HepG2 (cell line): Measurements from ENCODE around the gene LDB2. TPM values are rescaled to one million over a fixed set of nuclear protein-coding genes. Genes with fewer than 3 reads are reported as not detected.
A peak's percentile ranks its signal among the peaks of the same experiment; 100 is the strongest.

Experiments
- ARID5B ChIP-seq: IDR thresholded peaks from 2 replicates; pipeline ENCODE4 v1.4.0; 2020; ENCODE audit warnings: mild to moderate bottlenecking, missing genetic modification reagents
- CEBPG ChIP-seq: IDR thresholded peaks from 2 replicates; pipeline ENCODE4 v1.6.1; 2016
- FOXJ3 ChIP-seq: sonication (generic); formaldehyde crosslinking; IDR thresholded peaks from 2 replicates; pipeline ENCODE4 v1.4.0; 2020; ENCODE audit warnings: missing genetic modification reagents, mild to moderate bottlenecking, borderline replicate concordance
- NFAT5 ChIP-seq: sonication (generic); formaldehyde crosslinking; IDR thresholded peaks from 2 replicates; pipeline ENCODE4 v1.4.0; 2020; ENCODE audit warnings: missing genetic modification reagents
- POGZ ChIP-seq: sonication (generic); formaldehyde crosslinking; IDR thresholded peaks from 2 replicates; pipeline ENCODE4 v1.4.0; 2020; ENCODE audit warnings: mild to moderate bottlenecking, missing genetic modification reagents
- ZBTB40 ChIP-seq, 2 experiments: fragments of 450-650 bp in 1 of 2; sonication (generic) in 1 of 2; formaldehyde crosslinking in 1 of 2; IDR thresholded peaks; 2 replicates each; pipeline versions ENCODE4 v1.6.1 to v1.8.0; 2016 to 2022; ENCODE audit warnings: antibody characterized with exemption in 1 of 2, mild to moderate bottlenecking in 1 of 2, missing genetic modification reagents in 1 of 2
- ZKSCAN8 ChIP-seq: IDR thresholded peaks from 2 replicates; pipeline ENCODE4 v1.6.1; 2016; ENCODE audit warnings: borderline replicate concordance, missing genetic modification reagents, missing compliant biosample characterization
- polyA plus RNA-seq, 8 experiments: library from polyadenylated mRNA; depleted of rRNA in 3 of 8; stranded (reverse) in 7 of 8; unstranded in 1 of 8; fragments of >200 nt; fragmentation: Illumina TruSeq in 4 of 8; extraction: Trizol in 4 of 8; gene quantifications; 2 replicates each; pipeline versions ENCODE4 v1.2.1 to v1.2.3, GENCODE V29; 2011 to 2016; ENCODE audit warnings: low read depth in 4 of 8, missing spikeins in 1 of 8, mixed read lengths in 1 of 8; ENCODE audit not compliant: insufficient read depth in 1 of 8
- total RNA-seq, 5 experiments: library from RNA; depleted of rRNA; stranded (reverse); fragments of >200 nt; fragmentation: Illumina TruSeq; extraction: Trizol; gene quantifications; 2 replicates each; pipeline ENCODE4 v1.2.3, GENCODE V29; 2016; ENCODE audit warnings: low read depth in 1 of 5
- TF ChIP-seq, protein P1 (sequence below): sonication (generic); formaldehyde crosslinking; IDR thresholded peaks from 2 replicates; pipeline ENCODE4 v1.5.0; 2020; ENCODE audit warnings: missing genetic modification reagents, mild to moderate bottlenecking, borderline replicate concordance

The LDB2 gene
- total and polyA plus RNA-seq, 2 of the 13 experiments (the other 11 are each of a cell fraction or from before 2014, with no cell fraction given): not detected

- TF ChIP-seq ZBTB40 (IDR thresholded peaks at IDR 0.05): no peak
- TF ChIP-seq ZBTB40 (CRISPR knock-in tag; IDR thresholded peaks at IDR 0.05): no peak
- 0 out of 2 replicates have a peak, but pooled peaks have one; percentile 19 for TF ChIP-seq POGZ
- 0 out of 2 replicates have a peak, but pooled peaks have one; percentile 39 for TF ChIP-seq FOXJ3 (CRISPR knock-in tag)
- peak; percentile 29; the same call in 1 of the 2 replicates for TF ChIP-seq ARID5B
- no peak for TF ChIP-seq NFAT5 (CRISPR knock-in tag)
- TF ChIP-seq, protein P1, sequence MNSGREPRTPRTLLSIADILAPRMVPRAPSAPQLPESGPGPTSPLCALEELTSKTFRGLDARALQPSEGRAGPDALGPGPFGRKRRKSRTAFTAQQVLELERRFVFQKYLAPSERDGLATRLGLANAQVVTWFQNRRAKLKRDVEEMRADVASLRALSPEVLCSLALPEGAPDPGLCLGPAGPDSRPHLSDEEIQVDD: no peak
- TF ChIP-seq ZKSCAN8 (CRISPR knock-in tag): no peak
- TF ChIP-seq CEBPG (CRISPR knock-in tag): no peak
Observed at GRCh38 chr4:16844816-16845586, 53.4 kb downstream of the LDB2 start (continued).
